Measurements from ENCODE around the gene CABLES2.
"Not testable (repeated sequence)": the region's sequence is repeated elsewhere in the genome, so short reads cannot be mapped to it uniquely, and the experiment has no call there.

Gene CABLES2

GRCh38 chr20:62374331-62375152 lies 32.5 kb downstream of the CABLES2 start:
- Histone ChIP-seq H3K9me3 (no peaks in the 10 kb centered on the region), H3K27me3 (ENCODE audit: low read depth) (no peaks in the 10 kb centered on the region), H3K4me1 (no peaks in the 10 kb centered on the region), H3K36me3 (replicated peaks) (no peaks in the 10 kb centered on the region), H3K4me3 (no peak overlapping the region)
- no peak for DNase-seq (ENCODE audit: low spot score in 2 of 2)
- in situ Hi-C loops (cut with MboI; ENCODE audit: low sequenced_read_pairs) = no loop called here

DNA sequence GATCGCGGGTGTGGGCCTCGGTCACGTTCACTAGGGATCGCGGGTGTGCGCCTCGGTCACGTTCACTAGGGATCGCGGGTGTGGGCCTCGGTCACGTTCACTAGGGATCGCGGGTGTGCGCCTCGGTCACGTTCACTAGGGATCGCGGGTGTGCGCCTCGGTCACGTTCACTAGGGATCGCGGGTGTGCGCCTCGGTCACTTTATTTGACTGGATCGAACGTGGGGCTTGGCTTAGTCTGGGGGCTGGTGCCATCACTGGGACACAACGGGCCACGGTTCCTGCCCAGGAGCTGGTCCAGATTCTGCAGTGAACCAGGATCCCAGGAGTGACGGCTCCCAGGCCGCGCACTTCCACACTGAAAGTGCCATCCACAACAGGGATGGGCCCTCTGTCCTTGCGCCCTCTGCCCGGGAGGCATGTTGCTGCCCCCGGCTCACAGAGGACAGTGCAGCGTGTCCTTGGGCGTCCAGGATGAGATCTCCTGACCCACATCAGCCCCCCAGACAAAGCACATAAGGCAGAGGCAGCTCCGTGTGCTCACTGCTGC lies 33.4 kb downstream of the CABLES2 start:
- H3K4me1 ChIP-seq; in situ Hi-C loops (cut with MboI; ENCODE audit: low sequenced_read_pairs): not testable (repeated sequence)

GRCh38 chr20:62372042-62372993 lies 34.8 kb downstream of the CABLES2 start:
- Histone ChIP-seq H3K4me1 (peaks cover 16% of the 10 kb centered on the region), H3K4me3 (no peak overlapping the region), H3K27me3 (ENCODE audit: low read depth) (no peaks in the 10 kb centered on the region), H3K9me3 (no peaks in the 10 kb centered on the region), H3K36me3 (replicated peaks) (no peaks in the 10 kb centered on the region)
- in situ Hi-C loops (cut with MboI; ENCODE audit: low sequenced_read_pairs) = no loop called here
- no peak for DNase-seq (ENCODE audit: low spot score in 2 of 2)

More for the DNA sequence above, 33.4 kb downstream of the CABLES2 start:
- not testable (repeated sequence) for H3K4me3 ChIP-seq; H3K36me3 ChIP-seq (replicated peaks); DNase-seq (ENCODE audit: low spot score in 2 of 2); H3K27me3 ChIP-seq (ENCODE audit: low read depth); H3K9me3 ChIP-seq

DNA sequence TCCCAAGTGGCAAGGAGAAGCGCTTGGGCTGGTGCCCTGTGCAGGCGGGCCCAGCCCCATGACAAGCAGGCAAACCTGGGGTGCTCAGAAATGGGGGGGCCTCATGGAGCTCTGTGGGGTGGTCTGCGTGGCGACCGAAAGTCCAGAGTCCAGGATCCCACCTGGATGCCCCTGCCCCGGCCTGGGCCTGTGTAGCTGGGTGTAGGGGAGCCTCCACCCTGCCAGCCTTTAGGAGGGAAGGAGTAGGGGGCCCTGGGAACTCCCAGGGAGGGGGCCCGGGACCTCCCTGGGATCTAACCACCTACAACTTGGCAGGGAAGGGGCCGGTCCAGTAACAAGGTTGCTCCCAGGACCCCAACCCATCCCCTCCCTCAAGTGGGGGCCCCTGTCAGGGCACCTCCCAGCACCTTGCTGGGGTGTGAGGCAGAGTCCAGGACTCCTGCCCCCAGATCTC lies 35.5 kb downstream of the CABLES2 start:
- Histone ChIP-seq H3K4me1 (peaks cover 16% of the 10 kb centered on the region), H3K36me3 (replicated peaks) (no peaks in the 10 kb centered on the region), H3K27me3 (ENCODE audit: low read depth) (no peaks in the 10 kb centered on the region), H3K9me3 (no peaks in the 10 kb centered on the region), H3K4me3 (no peak overlapping the region)
- DNase-seq (ENCODE audit: low spot score in 2 of 2) = no peak
- in situ Hi-C loops (cut with MboI; ENCODE audit: low sequenced_read_pairs) = no loop called here

GRCh38 chr20:62370807-62371587 lies 36.1 kb downstream of the CABLES2 start:
- DNase-seq (ENCODE audit: low spot score in 2 of 2) = no peak
- Histone ChIP-seq H3K4me3 (no peak overlapping the region), H3K36me3 (replicated peaks) (no peaks in the 10 kb centered on the region), H3K4me1 (peaks cover 16% of the 10 kb centered on the region), H3K27me3 (ENCODE audit: low read depth) (no peaks in the 10 kb centered on the region), H3K9me3 (no peaks in the 10 kb centered on the region)
- in situ Hi-C loops (cut with MboI; ENCODE audit: low sequenced_read_pairs) = no loop called here

GRCh38 chr20:62370115-62370806 lies 36.8 kb downstream of the CABLES2 start:
- no peaks in the 10 kb centered on the region for H3K9me3 ChIP-seq
- H3K4me3 ChIP-seq = no peak overlapping the region
- in situ Hi-C loops (cut with MboI; ENCODE audit: low sequenced_read_pairs) = no loop called here
- H3K4me1 ChIP-seq = peaks cover 16% of the 10 kb centered on the region
- 0 out of 2 replicates have a peak, but pooled peaks cover 3% of the 10 kb centered on the region for H3K36me3 ChIP-seq (replicated peaks)
- DNase-seq (ENCODE audit: low spot score in 2 of 2) = no peak
- H3K27me3 ChIP-seq (ENCODE audit: low read depth) = no peaks in the 10 kb centered on the region

GRCh38 chr20:62369815-62370114 lies 37.3 kb downstream of the CABLES2 start:
- Histone ChIP-seq H3K27me3 (ENCODE audit: low read depth) (no peaks in the 10 kb centered on the region), H3K4me3 (no peak overlapping the region), H3K36me3 (replicated peaks) (peaks cover 3% of the 10 kb centered on the region; the same call in 1 of the 2 replicates), H3K4me1 (peaks cover 16% of the 10 kb centered on the region), H3K9me3 (no peaks in the 10 kb centered on the region)
- in situ Hi-C loops (cut with MboI; ENCODE audit: low sequenced_read_pairs) = no loop called here
- DNase-seq (ENCODE audit: low spot score in 2 of 2) = no peak

GRCh38 chr20:62368976-62369814 lies 37.9 kb downstream of the CABLES2 start:
- Histone ChIP-seq H3K36me3 (replicated peaks) (peaks cover 3% of the 10 kb centered on the region; the same call in 1 of the 2 replicates), H3K4me3 (no peak overlapping the region), H3K4me1 (peaks cover 16% of the 10 kb centered on the region), H3K27me3 (ENCODE audit: low read depth) (no peaks in the 10 kb centered on the region), H3K9me3 (no peaks in the 10 kb centered on the region)
- in situ Hi-C loops (cut with MboI; ENCODE audit: low sequenced_read_pairs) = no loop called here
- peak in 1 of 2 experiments; percentile 55 for DNase-seq (ENCODE audit: low spot score in 2 of 2)

DNA sequence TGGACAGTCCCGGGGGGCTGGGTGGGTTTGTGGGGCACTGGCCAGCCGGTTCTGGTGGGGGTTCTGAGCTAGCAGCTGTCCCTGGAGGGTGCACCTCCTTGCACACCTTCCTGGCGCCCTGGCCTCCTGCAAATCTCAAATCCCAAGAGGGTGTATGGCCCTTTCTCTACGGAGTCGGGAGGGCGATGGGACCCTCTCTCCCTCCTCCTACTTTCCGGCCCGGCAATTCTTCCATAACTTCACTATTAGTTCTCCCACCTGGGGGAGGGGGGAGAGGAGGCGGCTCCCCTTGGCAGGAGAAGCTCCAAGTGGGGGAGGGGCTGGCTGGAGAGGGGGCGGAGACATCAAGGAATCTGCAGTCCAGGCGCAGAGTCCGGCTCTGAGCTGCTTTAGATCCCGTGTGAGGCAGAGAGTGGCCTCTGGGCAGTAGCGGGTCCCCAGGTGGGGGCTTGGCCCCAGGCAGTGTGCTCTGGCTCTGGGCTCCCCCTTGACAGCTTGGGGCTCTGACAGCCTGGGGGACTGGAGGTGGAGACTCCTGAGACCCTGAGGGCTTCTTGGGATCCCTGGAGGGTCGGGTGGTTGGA lies 38.6 kb downstream of the CABLES2 start:
- peak in 1 of 2 experiments; percentile 82 for DNase-seq (ENCODE audit: low spot score in 2 of 2)
- H3K36me3 ChIP-seq (replicated peaks) = peaks cover 3% of the 10 kb centered on the region; the same call in 1 of the 2 replicates
- no peaks in the 10 kb centered on the region for H3K9me3 ChIP-seq
- in situ Hi-C loops (cut with MboI; ENCODE audit: low sequenced_read_pairs) = no loop called here
- no peaks in the 10 kb centered on the region for H3K27me3 ChIP-seq (ENCODE audit: low read depth)
- no peak overlapping the region for H3K4me3 ChIP-seq
- peaks cover 16% of the 10 kb centered on the region for H3K4me1 ChIP-seq

GRCh38 chr20:62367633-62368391 lies 39.3 kb downstream of the CABLES2 start:
- Histone ChIP-seq H3K4me1 (peaks cover 16% of the 10 kb centered on the region), H3K27me3 (ENCODE audit: low read depth) (no peaks in the 10 kb centered on the region), H3K36me3 (replicated peaks) (peaks cover 3% of the 10 kb centered on the region; the same call in 1 of the 2 replicates), H3K9me3 (no peaks in the 10 kb centered on the region), H3K4me3 (peak overlapping the region; percentile 19)
- DNase-seq (ENCODE audit: low spot score in 2 of 2) = peak in 1 of 2 experiments; percentile 47
- in situ Hi-C loops (cut with MboI; ENCODE audit: low sequenced_read_pairs) = no loop called here

GRCh38 chr20:62367136-62367632 lies 39.9 kb downstream of the CABLES2 start, which contains the start of gene LAMA5:
Gene LAMA5, minus strand, starts transcription at chr20:62367312. Its CDS starts 67 bp downstream, at chr20:62367245.
- DNase-seq (ENCODE audit: low spot score in 2 of 2) = peak; percentile 40 to 75
- H3K9me3 ChIP-seq = no peaks in the 10 kb centered on the region
- H3K36me3 ChIP-seq (replicated peaks) = peaks cover 5% of the 10 kb centered on the region; the same call in 1 of the 2 replicates
- H3K4me1 ChIP-seq = peaks cover 16% of the 10 kb centered on the region
- no peaks in the 10 kb centered on the region for H3K27me3 ChIP-seq (ENCODE audit: low read depth)
- peak within 1 kb of the TSS; percentile 80 for H3K4me3 ChIP-seq
- in situ Hi-C loops (cut with MboI; ENCODE audit: low sequenced_read_pairs) = no loop called here

All from HAP-1 (cell line).